SU-DHL-6 (cell line): ENCODE data around the gene IFT122.

Source experiments
- CTCF ChIP-seq: fragments of 200-600 bp; sonication (generic); IDR thresholded peaks from one replicate; pipeline ENCODE4 v1.5.1; 2017; ENCODE audit warnings: antibody characterized with exemption, mild to moderate bottlenecking, low read length, moderate library complexity; ENCODE audit not compliant: insufficient read depth, poor library complexity, severe bottlenecking
- EZH2phosphoT487 ChIP-seq: fragments of 200-600 bp; sonication (generic), shearing (Covaris generic); conservative IDR thresholded peaks from 2 replicates; pipeline ENCODE4 v1.6.1; 2018; ENCODE audit warnings: mild to moderate bottlenecking, antibody characterized with exemption, low read length, moderate library complexity, mixed read lengths

- TF ChIP-seq CTCF = no peak
- TF ChIP-seq EZH2phosphoT487 = no peak
Measured at GRCh38 chr3:129502641-129503408, 62.8 kb downstream of the IFT122 start.
